ENCODE measurements around the gene CAMTA1. TPM values are rescaled to one million over a fixed set of nuclear protein-coding genes. Genes with fewer than 3 reads are reported as not detected.
"Not testable (repeated sequence)": the region's sequence is repeated elsewhere in the genome, so short reads cannot be mapped to it uniquely, and the experiment has no call there.

Gene CAMTA1
- total RNA-seq, 1 donor from 2014 or later: 34.4 TPM

GRCh38 chr1:6813165-6813564 is 27.9 kb downstream of the CAMTA1 start:
- no peak for ATAC-seq

- ATAC-seq: no peak
Observed at GRCh38 chr1:6815726-6816125, 30.5 kb downstream of the CAMTA1 start.

GRCh38 chr1:6819246-6820040 is 34.2 kb downstream of the CAMTA1 start:
- no peak for ATAC-seq

- ATAC-seq: no peak
Observed at GRCh38 chr1:6820899-6821298, 35.6 kb downstream of the CAMTA1 start.

GRCh38 chr1:6822530-6823359 is 37.5 kb downstream of the CAMTA1 start:
- ATAC-seq: no peak

GRCh38 chr1:6823793-6824192 is 38.5 kb downstream of the CAMTA1 start:
- no peak for ATAC-seq

GRCh38 chr1:6824665-6825368 is 39.6 kb downstream of the CAMTA1 start:
- no peak for ATAC-seq

GRCh38 chr1:6825828-6826227 is 40.6 kb downstream of the CAMTA1 start:
- ATAC-seq: no peak

GRCh38 chr1:6827079-6827478 is 41.8 kb downstream of the CAMTA1 start:
- ATAC-seq: no peak

GRCh38 chr1:6827630-6828165 is 42.4 kb downstream of the CAMTA1 start:
- no peak for ATAC-seq

GRCh38 chr1:6831366-6831765 is 46.1 kb downstream of the CAMTA1 start:
- ATAC-seq: no peak

- not testable (repeated sequence) for ATAC-seq
Observed at GRCh38 chr1:6832006-6832405, 46.8 kb downstream of the CAMTA1 start.

GRCh38 chr1:6832531-6833188 is 47.4 kb downstream of the CAMTA1 start:
- no peak for ATAC-seq

- no peak for ATAC-seq
Observed at GRCh38 chr1:6833804-6834203, 48.5 kb downstream of the CAMTA1 start.

- ATAC-seq: no peak
Observed at GRCh38 chr1:6834366-6834765, 49.1 kb downstream of the CAMTA1 start.

GRCh38 chr1:6835139-6835538 is 49.9 kb downstream of the CAMTA1 start:
- no peak for ATAC-seq

GRCh38 chr1:6842301-6842700 is 57.0 kb downstream of the CAMTA1 start:
- ATAC-seq: no peak

- ATAC-seq: not testable (repeated sequence)
Observed at GRCh38 chr1:6845786-6846185, 60.5 kb downstream of the CAMTA1 start.

GRCh38 chr1:6848816-6849215 is 63.6 kb downstream of the CAMTA1 start:
- ATAC-seq: no peak

GRCh38 chr1:6850537-6850936 is 65.3 kb downstream of the CAMTA1 start:
- ATAC-seq: no peak

- no peak for ATAC-seq
Observed at GRCh38 chr1:6852136-6852890, 67.1 kb downstream of the CAMTA1 start.

- no peak for ATAC-seq
Observed at GRCh38 chr1:6854166-6854565, 68.9 kb downstream of the CAMTA1 start.
